ENCODE data around the gene UCHL3.

DNA sequence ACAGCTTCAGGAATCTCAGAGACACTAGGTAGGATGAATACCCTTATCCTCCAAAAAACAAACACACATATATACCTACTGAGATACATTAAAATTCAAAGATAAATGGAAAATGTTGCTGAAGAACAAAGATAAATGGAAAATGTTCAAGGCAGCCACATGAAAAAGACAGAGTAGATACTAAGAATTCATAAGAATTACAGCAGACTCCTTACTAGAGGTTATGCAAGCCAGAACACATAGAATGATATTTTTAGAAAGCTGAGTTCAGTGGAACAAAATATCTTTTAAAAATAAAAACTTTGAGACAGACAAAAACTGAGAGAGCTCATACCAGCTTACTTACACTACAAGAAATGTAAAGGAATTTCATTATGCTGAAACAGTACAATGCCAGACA, 35.6 kb downstream of the UCHL3 start:
- TF ChIP-seq EP300 (IDR thresholded peaks at IDR 0.05): no peak
- TF ChIP-seq, protein P1, sequence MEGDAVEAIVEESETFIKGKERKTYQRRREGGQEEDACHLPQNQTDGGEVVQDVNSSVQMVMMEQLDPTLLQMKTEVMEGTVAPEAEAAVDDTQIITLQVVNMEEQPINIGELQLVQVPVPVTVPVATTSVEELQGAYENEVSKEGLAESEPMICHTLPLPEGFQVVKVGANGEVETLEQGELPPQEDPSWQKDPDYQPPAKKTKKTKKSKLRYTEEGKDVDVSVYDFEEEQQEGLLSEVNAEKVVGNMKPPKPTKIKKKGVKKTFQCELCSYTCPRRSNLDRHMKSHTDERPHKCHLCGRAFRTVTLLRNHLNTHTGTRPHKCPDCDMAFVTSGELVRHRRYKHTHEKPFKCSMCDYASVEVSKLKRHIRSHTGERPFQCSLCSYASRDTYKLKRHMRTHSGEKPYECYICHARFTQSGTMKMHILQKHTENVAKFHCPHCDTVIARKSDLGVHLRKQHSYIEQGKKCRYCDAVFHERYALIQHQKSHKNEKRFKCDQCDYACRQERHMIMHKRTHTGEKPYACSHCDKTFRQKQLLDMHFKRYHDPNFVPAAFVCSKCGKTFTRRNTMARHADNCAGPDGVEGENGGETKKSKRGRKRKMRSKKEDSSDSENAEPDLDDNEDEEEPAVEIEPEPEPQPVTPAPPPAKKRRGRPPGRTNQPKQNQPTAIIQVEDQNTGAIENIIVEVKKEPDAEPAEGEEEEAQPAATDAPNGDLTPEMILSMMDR (IDR thresholded peaks at IDR 0.05): no peak

Measured in tibial nerve (tissue), 4 donors.